ENCODE measurements around the gene TRIM27.
"Not testable (repeated sequence)": the region's sequence is repeated elsewhere in the genome, so short reads cannot be mapped to it uniquely, and the experiment has no call there.

The TRIM27 gene, protein sequence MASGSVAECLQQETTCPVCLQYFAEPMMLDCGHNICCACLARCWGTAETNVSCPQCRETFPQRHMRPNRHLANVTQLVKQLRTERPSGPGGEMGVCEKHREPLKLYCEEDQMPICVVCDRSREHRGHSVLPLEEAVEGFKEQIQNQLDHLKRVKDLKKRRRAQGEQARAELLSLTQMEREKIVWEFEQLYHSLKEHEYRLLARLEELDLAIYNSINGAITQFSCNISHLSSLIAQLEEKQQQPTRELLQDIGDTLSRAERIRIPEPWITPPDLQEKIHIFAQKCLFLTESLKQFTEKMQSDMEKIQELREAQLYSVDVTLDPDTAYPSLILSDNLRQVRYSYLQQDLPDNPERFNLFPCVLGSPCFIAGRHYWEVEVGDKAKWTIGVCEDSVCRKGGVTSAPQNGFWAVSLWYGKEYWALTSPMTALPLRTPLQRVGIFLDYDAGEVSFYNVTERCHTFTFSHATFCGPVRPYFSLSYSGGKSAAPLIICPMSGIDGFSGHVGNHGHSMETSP

DNA sequence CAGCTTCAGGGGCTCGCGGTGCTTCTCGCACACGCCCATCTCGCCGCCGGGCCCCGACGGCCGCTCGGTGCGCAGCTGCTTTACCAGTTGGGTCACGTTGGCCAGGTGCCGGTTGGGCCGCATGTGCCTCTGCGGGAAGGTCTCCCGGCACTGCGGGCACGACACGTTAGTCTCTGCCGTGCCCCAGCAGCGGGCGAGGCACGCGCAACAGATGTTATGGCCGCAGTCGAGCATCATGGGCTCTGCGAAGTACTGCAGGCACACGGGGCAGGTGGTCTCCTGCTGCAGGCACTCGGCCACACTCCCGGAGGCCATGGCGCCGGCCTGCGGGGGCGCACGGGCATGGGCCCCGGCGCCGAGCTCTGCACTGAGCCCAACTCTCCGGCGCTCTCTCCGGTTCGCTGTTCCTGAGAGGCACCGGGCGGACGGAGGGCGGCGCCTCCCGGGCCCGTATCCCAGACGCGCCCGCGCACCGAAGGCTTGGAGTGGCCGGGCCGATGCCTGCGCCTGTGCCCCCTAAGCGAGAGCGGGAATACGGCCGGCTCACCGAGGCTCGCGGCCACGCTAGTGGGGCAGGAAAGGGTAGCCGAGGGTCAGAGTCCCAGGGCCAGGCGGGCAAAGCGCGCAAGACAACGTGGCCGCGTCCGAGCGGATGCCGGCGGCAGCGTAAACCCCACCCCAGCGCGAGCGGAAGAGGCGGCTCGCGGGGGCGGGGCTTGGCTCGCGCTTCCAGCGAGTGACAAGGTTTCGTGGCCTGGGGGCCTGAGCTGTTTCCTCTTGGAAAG is at the start of gene TRIM27:
TSS of gene TRIM27 (minus strand) at position 668 of the 785 bp plus-strand sequence. CDS start at position 315, 353 bp downstream.
- Histone ChIP-seq H3K27me3 (ENCODE audit: low read depth, low read length) (no peaks in the 10 kb centered on the region), H3K9me3 (ENCODE audit: control insufficient read depth in 1 of 2, low read length in 2 of 2) (no peaks in the 10 kb centered on the region), H3K27ac (ENCODE audit: low read length) (peak within 1 kb of the TSS; percentile 94), H3K4me3 (ENCODE audit: low read depth in 1 of 2, low read length in 2 of 2) (peak within 1 kb of the TSS; percentile 84 to 99), H3K4me1 (ENCODE audit: control insufficient read depth in 1 of 2, insufficient read depth in 2 of 2, low read length in 2 of 2) (peaks cover 6 to 11% of the 10 kb centered on the region in 2 donors), H3K36me3 (ENCODE audit: control insufficient read depth in 1 of 2, insufficient read depth in 2 of 2, low read length in 2 of 2) (peaks cover 26 to 31% of the 10 kb centered on the region in 2 donors)

DNA sequence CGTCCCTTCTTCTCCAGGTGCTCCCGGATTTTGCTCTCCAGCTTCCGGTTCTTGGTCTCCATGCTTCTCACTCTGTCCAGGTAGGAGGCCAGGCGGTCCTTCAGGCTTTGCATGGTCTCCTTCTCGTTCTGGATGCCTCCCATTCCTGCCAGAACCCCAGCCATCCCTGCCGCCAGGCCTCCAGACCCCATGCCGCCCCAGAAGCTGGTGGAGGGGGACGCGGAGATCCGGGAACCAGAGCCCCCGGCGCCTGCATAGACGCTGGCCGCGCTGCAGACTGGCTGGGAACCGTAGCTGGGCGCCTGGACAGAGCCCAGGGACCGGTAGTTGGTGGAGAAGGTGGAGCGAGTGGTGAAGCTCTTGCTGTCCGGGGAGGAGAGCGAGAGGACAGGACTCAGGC is 46.3 kb upstream of the TRIM27 start:
- H3K27ac ChIP-seq (ENCODE audit: low read length); H3K36me3 ChIP-seq (ENCODE audit: control insufficient read depth in 1 of 2, insufficient read depth in 2 of 2, low read length in 2 of 2); H3K4me3 ChIP-seq (ENCODE audit: low read depth in 1 of 2, low read length in 2 of 2); H3K4me1 ChIP-seq (ENCODE audit: control insufficient read depth in 1 of 2, insufficient read depth in 2 of 2, low read length in 2 of 2); H3K27me3 ChIP-seq (ENCODE audit: low read depth, low read length): not testable (repeated sequence)
- peaks cover 0 to 11% of the 10 kb centered on the region in 2 donors for H3K9me3 ChIP-seq (ENCODE audit: control insufficient read depth in 1 of 2, low read length in 2 of 2)

- Histone ChIP-seq H3K36me3 (ENCODE audit: control insufficient read depth in 1 of 2, insufficient read depth in 2 of 2, low read length in 2 of 2) (no peaks in the 10 kb centered on the region), H3K27me3 (ENCODE audit: low read depth, low read length) (no peaks in the 10 kb centered on the region), H3K4me1 (ENCODE audit: control insufficient read depth in 1 of 2, insufficient read depth in 2 of 2, low read length in 2 of 2) (no peaks in the 10 kb centered on the region), H3K9me3 (ENCODE audit: control insufficient read depth in 1 of 2, low read length in 2 of 2) (peaks cover 0 to 11% of the 10 kb centered on the region in 2 donors), H3K27ac (ENCODE audit: low read length) (no peak overlapping the region), H3K4me3 (ENCODE audit: low read depth in 1 of 2, low read length in 2 of 2) (no peak overlapping the region)
Observed at GRCh38 chr6:28969129-28969528, 45.3 kb upstream of the TRIM27 start.

DNA sequence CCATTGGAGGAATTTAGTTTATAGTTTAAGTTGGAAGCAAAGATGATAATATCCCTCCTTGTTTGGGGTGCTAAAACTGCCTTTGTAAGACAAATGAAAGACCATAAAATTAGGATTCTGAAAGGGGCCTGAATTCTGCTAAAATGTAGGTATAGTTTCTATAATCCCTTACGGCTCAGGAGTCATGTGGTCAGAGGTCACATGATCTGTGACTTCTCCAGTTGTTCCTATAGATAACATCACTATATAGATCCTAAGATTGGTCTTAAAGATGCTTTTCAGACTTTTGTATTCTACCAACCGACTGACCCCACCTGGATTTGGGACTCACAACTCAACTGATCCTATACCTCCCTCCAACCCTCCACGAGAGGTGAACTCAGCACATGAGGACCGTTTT is 44.7 kb upstream of the TRIM27 start:
- no peaks in the 10 kb centered on the region for H3K36me3 ChIP-seq (ENCODE audit: control insufficient read depth in 1 of 2, insufficient read depth in 2 of 2, low read length in 2 of 2)
- H3K27me3 ChIP-seq (ENCODE audit: low read depth, low read length): no peaks in the 10 kb centered on the region
- H3K4me3 ChIP-seq (ENCODE audit: low read depth in 1 of 2, low read length in 2 of 2): no peak overlapping the region
- H3K27ac ChIP-seq (ENCODE audit: low read length): no peak overlapping the region
- no peaks in the 10 kb centered on the region for H3K4me1 ChIP-seq (ENCODE audit: control insufficient read depth in 1 of 2, insufficient read depth in 2 of 2, low read length in 2 of 2)
- peaks cover 0 to 11% of the 10 kb centered on the region in 2 donors for H3K9me3 ChIP-seq (ENCODE audit: control insufficient read depth in 1 of 2, low read length in 2 of 2)

DNA sequence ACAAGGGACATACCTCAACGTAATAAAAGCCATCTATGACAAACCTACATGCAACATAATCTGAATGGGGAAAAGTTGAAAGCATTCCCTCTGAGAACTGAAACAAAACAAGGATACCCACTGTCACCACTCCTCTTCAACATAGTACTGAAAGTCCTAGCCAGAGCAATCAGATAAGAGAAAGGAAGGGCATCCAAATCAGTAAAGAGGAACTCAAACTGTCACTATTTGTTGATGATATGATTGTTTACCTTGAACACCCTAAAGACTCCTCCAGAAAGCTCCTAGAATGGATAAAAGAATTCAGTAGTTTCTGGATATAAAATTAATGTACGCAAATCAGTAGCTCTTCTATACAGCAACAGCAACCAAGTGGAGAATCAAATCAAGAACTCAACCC is 41.9 kb upstream of the TRIM27 start:
- Histone ChIP-seq H3K4me1 (ENCODE audit: control insufficient read depth in 1 of 2, insufficient read depth in 2 of 2, low read length in 2 of 2) (no peaks in the 10 kb centered on the region), H3K27ac (ENCODE audit: low read length) (no peak overlapping the region), H3K4me3 (ENCODE audit: low read depth in 1 of 2, low read length in 2 of 2) (no peak overlapping the region), H3K9me3 (ENCODE audit: control insufficient read depth in 1 of 2, low read length in 2 of 2) (peaks cover 0 to 11% of the 10 kb centered on the region in 2 donors), H3K27me3 (ENCODE audit: low read depth, low read length) (no peaks in the 10 kb centered on the region), H3K36me3 (ENCODE audit: control insufficient read depth in 1 of 2, insufficient read depth in 2 of 2, low read length in 2 of 2) (no peaks in the 10 kb centered on the region)

DNA sequence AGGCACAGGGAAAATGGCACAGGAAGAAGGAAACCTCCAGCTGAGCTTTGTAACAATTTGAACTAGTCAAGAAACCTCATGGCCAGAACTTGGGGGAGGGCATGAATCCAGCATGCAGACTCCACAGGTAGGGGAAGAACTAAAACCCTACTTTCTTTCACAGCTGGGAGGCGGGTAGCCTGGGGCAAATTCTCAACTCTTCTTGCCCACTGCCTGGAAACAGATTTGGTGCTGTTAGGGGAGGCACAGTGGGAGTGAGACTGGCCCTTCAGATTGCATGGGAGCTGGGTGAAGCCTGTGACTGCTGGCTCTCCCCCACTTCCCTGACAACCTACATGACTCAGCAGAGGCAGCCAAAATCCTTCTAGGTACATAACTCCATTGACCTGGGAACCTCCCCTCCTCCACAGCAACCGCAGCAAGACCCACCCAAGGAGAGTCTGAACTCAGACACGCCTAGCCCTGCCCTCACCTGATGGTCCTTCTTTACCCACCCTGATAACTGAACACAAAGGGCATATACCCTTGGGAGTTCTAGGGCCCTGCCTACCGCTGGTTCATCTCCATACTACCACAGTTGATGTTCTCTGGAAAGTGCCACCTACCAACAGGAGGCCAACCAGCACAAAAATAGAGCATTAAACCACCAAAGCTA is 37.2 kb upstream of the TRIM27 start:
- Histone ChIP-seq H3K4me1 (ENCODE audit: control insufficient read depth in 1 of 2, insufficient read depth in 2 of 2, low read length in 2 of 2) (no peaks in the 10 kb centered on the region), H3K9me3 (ENCODE audit: control insufficient read depth in 1 of 2, low read length in 2 of 2) (no peaks in the 10 kb centered on the region)

GRCh38 chr6:28958561-28959243 is 34.9 kb upstream of the TRIM27 start:
- H3K27ac ChIP-seq (ENCODE audit: low read length); H3K9me3 ChIP-seq (ENCODE audit: control insufficient read depth in 1 of 2, low read length in 2 of 2); H3K4me3 ChIP-seq (ENCODE audit: low read depth in 1 of 2, low read length in 2 of 2); H3K4me1 ChIP-seq (ENCODE audit: control insufficient read depth in 1 of 2, insufficient read depth in 2 of 2, low read length in 2 of 2); H3K36me3 ChIP-seq (ENCODE audit: control insufficient read depth in 1 of 2, insufficient read depth in 2 of 2, low read length in 2 of 2); H3K27me3 ChIP-seq (ENCODE audit: low read depth, low read length): not testable (repeated sequence)

More for the DNA sequence above, 37.2 kb upstream of the TRIM27 start:
- Histone ChIP-seq H3K27ac (ENCODE audit: low read length) (no peak overlapping the region), H3K27me3 (ENCODE audit: low read depth, low read length) (no peaks in the 10 kb centered on the region), H3K4me3 (ENCODE audit: low read depth in 1 of 2, low read length in 2 of 2) (no peak overlapping the region), H3K36me3 (ENCODE audit: control insufficient read depth in 1 of 2, insufficient read depth in 2 of 2, low read length in 2 of 2) (no peaks in the 10 kb centered on the region)

DNA sequence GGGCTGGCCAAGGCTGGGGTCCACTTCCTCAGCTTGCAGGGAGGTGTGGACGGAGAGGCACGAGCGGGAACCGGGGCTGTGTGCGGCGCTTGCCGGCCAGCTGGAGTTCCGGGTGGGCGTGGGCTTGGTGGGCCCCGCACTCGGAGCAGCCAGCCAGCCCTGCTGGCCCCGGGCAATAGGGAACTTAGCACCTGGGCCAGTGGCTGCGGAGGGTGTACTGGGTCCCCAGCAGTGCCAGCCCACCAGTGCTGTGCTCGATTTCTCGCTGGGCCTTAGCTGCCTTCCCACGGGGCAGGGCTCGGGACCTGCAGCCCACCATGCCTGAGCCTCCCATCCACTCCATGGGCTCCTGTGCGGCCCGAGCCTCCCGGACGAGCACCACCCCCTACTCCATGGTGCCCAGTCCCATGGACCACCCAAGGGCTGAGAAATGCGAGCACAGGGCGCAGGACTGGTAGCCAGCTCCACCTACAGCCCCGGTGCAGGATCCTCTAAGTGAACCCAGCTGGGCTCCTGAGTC is 34.1 kb upstream of the TRIM27 start:
- not testable (repeated sequence) for H3K9me3 ChIP-seq (ENCODE audit: control insufficient read depth in 1 of 2, low read length in 2 of 2); H3K36me3 ChIP-seq (ENCODE audit: control insufficient read depth in 1 of 2, insufficient read depth in 2 of 2, low read length in 2 of 2); H3K27me3 ChIP-seq (ENCODE audit: low read depth, low read length); H3K27ac ChIP-seq (ENCODE audit: low read length); H3K4me3 ChIP-seq (ENCODE audit: low read depth in 1 of 2, low read length in 2 of 2); H3K4me1 ChIP-seq (ENCODE audit: control insufficient read depth in 1 of 2, insufficient read depth in 2 of 2, low read length in 2 of 2)

DNA sequence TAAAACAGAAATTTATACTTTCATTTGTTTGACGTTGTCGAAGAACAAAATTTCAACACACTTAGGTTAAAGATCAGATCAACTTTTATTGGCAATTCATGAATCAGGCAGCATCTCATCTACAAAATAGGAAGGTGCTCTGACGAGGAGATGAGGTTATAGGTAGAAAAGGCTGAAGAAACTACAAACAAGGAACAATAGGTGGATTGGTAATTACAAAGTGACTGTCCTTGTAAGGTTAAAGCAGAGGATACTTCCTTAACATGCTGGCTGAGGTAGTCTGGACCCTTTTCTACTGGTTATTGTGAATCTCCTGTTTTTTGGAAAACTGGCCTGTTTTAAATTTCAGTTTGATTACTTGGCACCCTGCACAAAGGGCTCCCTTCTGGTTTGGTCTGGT is 32.5 kb upstream of the TRIM27 start:
- Histone ChIP-seq H3K9me3 (ENCODE audit: control insufficient read depth in 1 of 2, low read length in 2 of 2) (no peaks in the 10 kb centered on the region), H3K27me3 (ENCODE audit: low read depth, low read length) (peaks cover 4% of the 10 kb centered on the region), H3K36me3 (ENCODE audit: control insufficient read depth in 1 of 2, insufficient read depth in 2 of 2, low read length in 2 of 2) (no peaks in the 10 kb centered on the region), H3K4me3 (ENCODE audit: low read depth in 1 of 2, low read length in 2 of 2) (no peak overlapping the region), H3K27ac (ENCODE audit: low read length) (no peak overlapping the region), H3K4me1 (ENCODE audit: control insufficient read depth in 1 of 2, insufficient read depth in 2 of 2, low read length in 2 of 2) (peaks cover 0 to 10% of the 10 kb centered on the region in 2 donors)

- peak overlapping the region; percentile 52 to 65 for H3K4me3 ChIP-seq (ENCODE audit: low read depth in 1 of 2, low read length in 2 of 2)
- H3K9me3 ChIP-seq (ENCODE audit: control insufficient read depth in 1 of 2, low read length in 2 of 2): no peaks in the 10 kb centered on the region
- no peak overlapping the region for H3K27ac ChIP-seq (ENCODE audit: low read length)
- no peaks in the 10 kb centered on the region for H3K36me3 ChIP-seq (ENCODE audit: control insufficient read depth in 1 of 2, insufficient read depth in 2 of 2, low read length in 2 of 2)
- peaks cover 4% of the 10 kb centered on the region for H3K27me3 ChIP-seq (ENCODE audit: low read depth, low read length)
- peaks cover 0 to 10% of the 10 kb centered on the region in 2 donors for H3K4me1 ChIP-seq (ENCODE audit: control insufficient read depth in 1 of 2, insufficient read depth in 2 of 2, low read length in 2 of 2)
Observed at GRCh38 chr6:28953585-28954258, 29.9 kb upstream of the TRIM27 start.

All from muscle layer of duodenum (tissue), 2 donors.